Fibroblast of skin of scalp (primary cell): ENCODE measurements around the gene STK32B.
A peak's percentile ranks its signal among the peaks of the same experiment; 100 is the strongest.

Experiments used
- DNase-seq: peaks from one replicate; pipeline ENCODE4 v3.0.0-alpha.2; 2013

Gene STK32B

GRCh38 chr4:5366421-5366820 is 315.1 kb downstream of the STK32B start:
- peak; percentile 69 for DNase-seq

- DNase-seq, result no peak
These were observed 317.1 kb downstream of the STK32B start for GRCh38 chr4:5368426-5368825.

DNA sequence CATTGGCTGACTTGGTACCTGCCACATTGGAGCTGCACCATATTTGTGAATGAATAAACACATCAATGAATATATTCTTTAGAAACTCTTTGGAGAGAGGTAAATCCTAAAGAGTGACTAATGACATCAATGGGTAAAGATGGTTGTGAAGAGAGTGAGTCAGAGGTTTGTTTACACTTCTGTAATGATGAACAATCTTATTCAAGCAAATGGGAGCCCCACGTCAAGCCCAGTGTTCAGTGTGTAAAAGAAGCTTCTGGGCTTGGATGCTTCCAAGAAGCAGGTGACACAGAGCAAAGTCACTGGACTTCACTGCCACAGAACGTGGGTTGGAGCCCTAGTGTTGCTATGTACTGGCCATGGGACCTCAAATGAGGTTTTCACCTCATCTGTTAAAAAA is 319.0 kb downstream of the STK32B start:
- DNase-seq, result peak; percentile 55

DNA sequence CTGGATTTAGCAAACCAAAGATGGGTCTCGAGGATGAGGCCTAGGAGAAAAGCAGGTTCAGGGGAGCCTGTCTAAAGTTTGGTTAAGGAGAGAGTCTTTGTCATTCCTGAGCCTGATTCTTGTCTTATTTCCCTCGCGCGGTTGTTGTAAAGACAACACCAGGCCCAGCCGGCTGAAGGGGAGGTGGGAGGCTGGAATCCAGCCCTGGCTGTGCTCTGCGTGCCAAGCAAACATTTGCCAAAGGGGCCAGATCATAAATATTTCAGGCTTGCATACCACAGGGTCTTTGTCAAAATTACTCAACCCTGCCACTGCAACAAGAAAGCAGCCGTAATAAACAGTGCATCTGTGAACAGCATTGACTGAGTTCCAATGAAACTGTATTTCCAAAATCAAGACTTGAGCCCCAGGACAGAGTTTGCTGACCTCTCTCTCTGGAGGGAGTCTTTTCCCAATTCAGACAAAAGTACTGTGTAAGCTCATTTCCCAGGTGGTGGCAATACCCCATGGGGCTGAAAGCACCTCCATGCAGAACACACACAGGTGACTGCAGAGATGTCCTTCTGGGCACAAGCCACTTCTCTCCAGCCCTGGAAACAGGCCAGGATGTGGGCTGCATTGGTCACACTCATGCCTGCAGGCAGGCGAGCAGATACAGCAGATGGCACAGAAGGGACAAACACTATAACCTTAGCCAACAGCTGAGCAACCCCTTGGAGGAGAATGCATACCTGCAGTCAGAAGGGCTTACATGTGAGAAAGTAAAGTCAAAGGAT is 320.3 kb downstream of the STK32B start:
- peak; percentile 92 for DNase-seq

GRCh38 chr4:5372198-5372597 is 320.9 kb downstream of the STK32B start:
- DNase-seq, result no peak

DNA sequence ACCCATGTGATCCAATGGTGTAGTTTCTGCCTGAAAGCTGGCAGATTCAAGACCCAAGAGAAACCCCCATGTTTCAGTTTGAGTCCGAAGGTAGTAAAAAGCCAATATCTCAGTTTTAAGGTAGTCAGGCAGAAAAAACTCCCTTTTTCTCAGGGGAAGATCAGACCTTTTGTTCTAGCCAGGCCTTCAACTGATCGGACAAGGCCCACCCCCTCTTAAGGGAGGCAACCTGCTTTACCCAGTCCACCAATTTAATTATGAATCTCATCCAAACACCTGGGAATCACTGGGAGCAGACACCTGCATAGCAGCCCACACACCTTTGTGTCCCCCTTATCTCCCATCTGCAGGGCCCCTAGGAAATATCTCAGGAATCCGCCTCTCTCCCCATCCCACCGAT is 322.0 kb downstream of the STK32B start:
- no peak for DNase-seq

DNA sequence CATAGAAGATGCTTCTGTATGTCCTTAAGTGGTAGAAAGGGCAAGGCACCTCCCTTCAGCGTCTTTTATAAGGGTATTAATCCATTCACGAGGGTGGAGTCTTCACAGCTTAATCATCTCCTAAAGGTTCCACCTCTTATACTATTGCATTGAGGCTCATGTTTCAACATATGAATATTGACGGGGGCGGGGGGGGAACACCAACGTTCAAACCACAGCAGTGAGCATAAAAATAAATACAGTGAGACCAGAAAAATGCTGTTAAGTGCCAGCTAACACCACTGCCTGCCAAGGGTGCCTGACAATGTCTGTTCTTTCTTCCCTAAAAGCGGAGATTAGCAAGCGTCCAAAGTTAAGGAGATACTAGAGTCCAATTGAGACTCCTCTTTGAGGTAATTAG is 323.3 kb downstream of the STK32B start:
- DNase-seq, result peak; percentile 55

- DNase-seq, result no peak
These were observed 323.7 kb downstream of the STK32B start for GRCh38 chr4:5374994-5375393.

DNA sequence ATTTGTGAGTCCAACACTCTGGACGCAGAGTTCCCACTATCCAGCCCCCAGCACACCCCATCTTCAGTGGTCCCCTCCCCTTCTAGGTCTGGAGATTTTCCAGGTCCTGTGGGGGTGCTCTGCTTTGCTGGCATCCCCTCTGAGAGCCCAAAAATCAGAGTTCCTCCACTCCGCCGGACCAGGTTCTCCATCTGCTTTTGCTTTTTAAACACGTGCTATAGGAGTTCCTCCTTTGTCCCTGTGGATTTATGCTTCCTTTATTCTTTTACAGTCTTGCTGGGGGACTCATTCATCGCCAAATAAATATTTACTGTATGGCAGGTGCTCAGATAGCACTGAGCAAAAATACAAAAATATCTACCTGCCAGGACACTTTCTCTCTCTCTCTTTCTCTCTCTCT is 324.7 kb downstream of the STK32B start:
- DNase-seq, result no peak

DNA sequence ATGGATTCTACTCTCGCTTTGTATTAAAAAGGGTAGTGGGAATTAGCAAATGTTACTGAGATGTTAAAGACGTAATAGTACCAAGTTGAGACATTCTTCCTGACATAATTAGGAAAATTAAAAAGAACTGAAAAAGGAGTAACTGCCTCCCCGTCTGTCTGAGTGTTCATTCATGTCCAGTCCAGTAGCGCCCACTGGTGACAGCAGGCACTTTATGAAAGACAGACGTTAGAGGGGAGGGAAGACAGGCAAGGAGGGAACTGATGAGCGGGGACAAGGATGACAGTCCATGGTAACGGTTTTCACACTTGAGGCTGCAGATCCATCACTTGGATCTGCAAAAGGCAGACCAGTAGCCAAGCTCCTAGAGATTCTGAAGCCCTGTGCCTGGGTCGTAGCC is 326.7 kb downstream of the STK32B start:
- DNase-seq, result peak; percentile 38

DNA sequence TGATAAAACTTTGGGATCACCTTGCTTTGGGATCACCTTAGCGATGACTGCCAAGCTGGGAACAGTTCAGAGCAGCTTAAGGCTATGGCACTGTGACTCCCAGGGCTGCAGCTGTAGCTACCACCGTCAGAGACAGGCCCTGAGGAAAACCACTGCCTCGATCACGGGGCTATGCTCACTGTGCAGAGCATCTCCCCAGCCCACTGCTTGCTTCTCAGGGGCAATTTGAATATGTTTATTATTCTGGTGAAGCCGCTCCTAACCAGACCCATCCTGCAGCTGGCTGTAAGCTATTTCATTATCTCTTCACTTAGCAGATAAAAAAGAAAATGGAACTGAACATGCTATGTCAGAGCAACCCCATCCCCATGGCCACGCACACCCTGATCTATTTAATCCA is 328.6 kb downstream of the STK32B start:
- DNase-seq, result no peak

GRCh38 chr4:5381961-5382441 is 330.7 kb downstream of the STK32B start:
- DNase-seq, result peak; percentile 92

GRCh38 chr4:5383191-5383980 is 332.1 kb downstream of the STK32B start:
- DNase-seq, result no peak

- no peak for DNase-seq
These were observed 334.5 kb downstream of the STK32B start for GRCh38 chr4:5385741-5386311.

GRCh38 chr4:5386921-5387320 is 335.6 kb downstream of the STK32B start:
- no peak for DNase-seq

DNA sequence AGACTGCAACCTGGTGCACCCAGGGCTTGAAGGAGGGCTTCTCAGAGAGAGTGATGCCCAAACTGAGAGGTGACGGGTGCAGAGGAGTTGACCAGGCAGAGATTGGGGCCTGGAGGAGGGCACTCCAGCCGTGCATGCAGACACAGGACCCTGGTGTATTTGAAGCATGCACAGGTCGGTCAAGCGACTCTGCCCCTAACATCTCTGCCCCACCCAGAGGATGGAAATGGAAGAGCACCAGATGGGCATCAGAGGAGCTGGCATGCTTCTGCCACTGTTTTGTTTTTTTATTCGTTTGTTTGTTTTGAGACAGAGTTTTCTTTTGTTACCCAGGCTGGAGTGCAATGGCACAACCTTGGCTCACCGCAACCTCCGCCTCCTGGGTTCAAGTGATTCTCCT is 336.2 kb downstream of the STK32B start:
- no peak for DNase-seq

GRCh38 chr4:5389756-5390310 is 338.6 kb downstream of the STK32B start:
- no peak for DNase-seq

- DNase-seq, result no peak
These were observed 340.2 kb downstream of the STK32B start for GRCh38 chr4:5391492-5391891.

DNA sequence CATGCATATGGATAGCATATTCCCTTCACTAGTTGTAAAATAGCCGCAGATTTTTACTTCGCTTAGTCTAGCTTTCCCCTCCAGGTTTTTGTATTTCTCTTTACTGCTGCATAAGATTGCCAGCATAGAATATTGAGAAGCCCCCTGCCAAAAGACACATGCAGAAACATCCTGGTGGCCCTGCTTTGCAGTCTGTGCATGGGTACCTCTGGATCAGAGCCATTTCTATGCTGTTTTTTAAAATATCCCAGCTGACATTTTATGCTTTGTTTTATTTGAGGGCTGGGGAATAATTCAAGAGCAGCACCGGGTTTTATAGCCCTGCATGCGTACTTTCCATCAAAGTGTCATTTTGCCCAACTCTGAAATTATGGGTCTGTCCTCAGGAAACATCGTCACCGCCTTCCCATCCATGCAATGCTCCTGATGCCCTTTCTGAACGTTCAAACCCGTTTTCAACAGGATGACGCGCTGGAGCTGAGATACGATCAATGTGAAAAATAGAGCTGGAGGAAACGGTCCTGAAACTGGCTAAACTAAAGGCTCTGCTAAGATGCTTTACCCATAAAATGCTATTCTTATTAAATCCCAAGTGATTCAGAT is 342.7 kb downstream of the STK32B start:
- DNase-seq, result no peak

DNA sequence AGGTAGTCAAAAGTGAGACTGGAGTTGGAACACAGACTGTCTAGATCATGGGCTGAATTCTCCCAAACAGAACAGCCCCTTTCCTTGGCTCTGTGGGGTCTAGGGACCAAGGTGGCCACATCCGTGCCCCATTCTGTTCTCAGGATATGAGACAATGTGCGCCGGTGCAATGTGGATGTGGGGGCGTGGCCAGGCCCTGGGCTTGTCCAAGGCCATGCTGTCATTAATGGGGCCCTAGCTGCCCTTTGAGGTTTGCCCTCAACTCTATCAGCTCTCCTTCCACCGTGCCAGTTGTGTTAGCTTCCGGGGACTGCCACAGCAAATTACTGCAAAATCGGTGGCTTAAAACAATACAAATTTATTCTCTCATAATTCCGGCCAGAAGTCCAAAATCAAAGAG is 344.5 kb downstream of the STK32B start:
- DNase-seq, result no peak

GRCh38 chr4:5398056-5398455 is 346.8 kb downstream of the STK32B start:
- no peak for DNase-seq

GRCh38 chr4:5399124-5399523 is 347.8 kb downstream of the STK32B start:
- DNase-seq, result no peak
